SK-N-SH (cell line): ENCODE results near the gene CCDC80.

Experiments
- CHD2 ChIP-seq: fragments of 150-350 bp; IDR thresholded peaks from 2 replicates; pipeline ENCODE4 v1.6.1; 2018; ENCODE audit warnings: low read length; ENCODE audit not compliant: partially characterized antibody
- CTCF ChIP-seq: fragments of 200-600 bp; sonication (generic); IDR thresholded peaks from 2 replicates; pipeline ENCODE4 v1.6.1; 2017; ENCODE audit warnings: antibody characterized with exemption, mild to moderate bottlenecking, moderate library complexity
- EP300 ChIP-seq, 2 experiments: IDR thresholded peaks; 2 replicates each; pipeline versions ENCODE4 v1.4.0 to v1.6.1; 2012; ENCODE audit warnings: borderline replicate concordance in 1 of 2, low read depth in 1 of 2, low read length in 1 of 2
- EZH2phosphoT487 ChIP-seq: fragments of 200-600 bp; sonication (generic); IDR thresholded peaks from 2 replicates; pipeline ENCODE4 v1.6.1; 2017; ENCODE audit warnings: low read depth, mixed run types, mild to moderate bottlenecking, antibody characterized with exemption, moderate library complexity, borderline replicate concordance
- FOXM1 ChIP-seq: IDR thresholded peaks from 2 replicates; pipeline ENCODE4 v1.4.0; 2012; ENCODE audit warnings: low read depth, mild to moderate bottlenecking
- GABPA ChIP-seq: IDR thresholded peaks from 2 replicates; pipeline ENCODE4 v1.4.0; 2012; ENCODE audit warnings: low read depth, mild to moderate bottlenecking
- MAX ChIP-seq: IDR thresholded peaks from 2 replicates; pipeline ENCODE4 v1.4.0; 2012; ENCODE audit warnings: low read depth
- RAD21 ChIP-seq: IDR thresholded peaks from 2 replicates; pipeline ENCODE4 v1.6.1; 2012; ENCODE audit warnings: mild to moderate bottlenecking, low read length
- RFX5 ChIP-seq: IDR thresholded peaks from 2 replicates; pipeline ENCODE4 v1.6.1; 2012; ENCODE audit warnings: mild to moderate bottlenecking, improper control_type of control experiment, low read length
- TAF1 ChIP-seq: IDR thresholded peaks from 2 replicates; pipeline ENCODE4 v1.6.1; 2012; ENCODE audit warnings: low read depth, mild to moderate bottlenecking, low read length, moderate library complexity, borderline replicate concordance
- TCF12 ChIP-seq: IDR thresholded peaks from 2 replicates; pipeline ENCODE4 v1.4.0; 2012
- TEAD4 ChIP-seq: IDR thresholded peaks from 2 replicates; pipeline ENCODE4 v1.4.0; 2012; ENCODE audit warnings: mild to moderate bottlenecking, borderline replicate concordance; ENCODE audit not compliant: insufficient read depth

DNA sequence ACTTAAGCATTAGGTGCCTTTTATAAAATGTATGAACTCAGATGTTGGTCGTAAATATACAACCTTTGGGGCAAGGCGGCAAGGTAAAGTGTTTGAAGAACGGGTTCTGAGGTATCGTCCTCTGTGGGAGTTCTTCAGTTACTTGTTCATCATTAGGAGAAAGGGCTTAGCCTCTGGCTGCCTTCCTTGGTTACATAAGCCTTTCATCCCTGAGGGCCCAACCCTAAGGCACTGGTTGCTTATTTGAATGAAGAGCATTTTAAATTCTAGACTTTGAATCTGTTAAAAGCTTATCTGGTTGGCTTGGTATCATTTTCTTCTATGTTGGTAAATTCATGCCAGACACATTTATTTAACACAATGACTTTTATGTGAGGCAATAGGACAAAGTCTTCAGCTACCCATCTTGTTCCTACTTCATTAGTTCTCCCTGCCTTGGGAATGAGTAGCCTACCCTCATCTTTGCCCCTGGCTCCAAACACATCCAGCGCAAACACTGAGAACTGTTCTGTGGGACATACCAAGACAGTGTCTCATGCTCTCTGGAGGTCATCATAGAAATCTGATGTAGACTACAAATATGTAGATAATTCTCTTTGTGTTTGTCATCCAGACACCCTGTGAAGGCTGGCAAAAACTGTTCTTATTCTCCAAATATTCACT is 12.4 kb upstream of the CCDC80 start:
- TF ChIP-seq GABPA (no peak), MAX (no peak; the same call in 1 of the 2 replicates), CHD2 (no peak), TAF1 (peak; percentile 33; the same call in 1 of the 2 replicates), TEAD4 (peak; percentile 94; the same call in 1 of the 2 replicates), FOXM1 (peak; percentile 55; the same call in 1 of the 2 replicates), EZH2phosphoT487 (no peak), CTCF (no peak), RFX5 (no peak), EP300 (IDR thresholded peaks at IDR 0.05; ENCODE audit: borderline replicate concordance in 1 of 2, low read depth in 1 of 2, low read length in 1 of 2) (peak; percentile 53 to 96; a peak in 3 of 4 replicates), TCF12 (peak; percentile 94), RAD21 (no peak)
